IMR-90 (cell line): Measurements from ENCODE around the gene KIAA1328. TPM values are rescaled to one million over a fixed set of nuclear protein-coding genes. Genes with fewer than 3 reads are reported as not detected.
A peak's percentile ranks its signal among the peaks of the same experiment; 100 is the strongest.

Experiments used
- ATAC-seq: fragments of 200-7000 bp; cut with Tn5 transposase; 2 replicates; pipeline ENCODE4 v1.9.1; 2020; ENCODE audit warnings: low read depth, mild to moderate bottlenecking, moderate library complexity
- BruUV-seq: library from RNA; stranded (reverse); fragments of 400-500 nt; replicated peaks from 2 replicates; lab custom pipeline; 2021; lab: Mats Ljungman, UMichigan
- CTCF ChIA-PET: fragments of 300-600 bp; formaldehyde crosslinking; extraction: SDS; loops from one replicate; lab custom pipeline; 2021; ENCODE audit warnings: antibody characterized with exemption; lab: Yijun Ruan, JAX
- POLR2A ChIA-PET: fragments of 300-600 bp; sonication (Branson Sonifier 250); formaldehyde crosslinking; loops from one replicate; lab custom pipeline; 2022; ENCODE audit warnings: antibody characterized with exemption; ENCODE audit not compliant: unreplicated experiment; lab: Charles Lee
- DNase-seq: peaks from one replicate; pipeline ENCODE4 v3.0.0; 2013
- H2AFZ ChIP-seq: replicated peaks from 2 replicates; pipeline ENCODE3; 2013; ENCODE audit warnings: low read length, mild to moderate bottlenecking; ENCODE audit not compliant: poor library complexity
- H2AK5ac ChIP-seq: 2 replicates; pipeline ENCODE4 v1.6.1; 2013; ENCODE audit warnings: low read depth, low read length, inconsistent platforms
- H2AK9ac ChIP-seq: replicated peaks from 2 replicates; pipeline ENCODE3; 2013; ENCODE audit warnings: mild to moderate bottlenecking, low read depth, low read length, moderate library complexity; ENCODE audit not compliant: poor library complexity
- H2BK120ac ChIP-seq: 2 replicates; pipeline ENCODE4 v1.6.1; 2013; ENCODE audit warnings: low read depth, low read length, inconsistent platforms
- H2BK15ac ChIP-seq: 3 replicates; pipeline ENCODE4 v1.6.1; 2013; ENCODE audit warnings: low read depth, low read length, inconsistent platforms
- H2BK20ac ChIP-seq: 2 replicates; pipeline ENCODE4 v1.6.1; 2013; ENCODE audit warnings: low read depth, mild to moderate bottlenecking, inconsistent platforms, low read length, moderate library complexity
- H2BK5ac ChIP-seq: 2 replicates; pipeline ENCODE4 v1.6.1; 2013; ENCODE audit warnings: mild to moderate bottlenecking, low read depth, low read length, inconsistent platforms; ENCODE audit not compliant: poor library complexity, severe bottlenecking
- H3K14ac ChIP-seq: replicated peaks from 2 replicates; pipeline ENCODE4 v1.6.1; 2013; ENCODE audit warnings: low read depth, low read length, inconsistent platforms
- H3K18ac ChIP-seq: 2 replicates; pipeline ENCODE4 v1.6.1; 2013; ENCODE audit warnings: low read depth, low read length, control low read depth
- H3K23ac ChIP-seq: 2 replicates; pipeline ENCODE4 v1.6.1; 2013; ENCODE audit warnings: low read depth, low read length, inconsistent platforms
- H3K27ac ChIP-seq: 2 replicates; pipeline ENCODE4 v1.5.1; 2013; ENCODE audit warnings: mild to moderate bottlenecking, control low read depth, low read length; ENCODE audit not compliant: insufficient read depth
- H3K27me3 ChIP-seq: 2 replicates; pipeline ENCODE4 v1.6.1; 2013; ENCODE audit warnings: low read length; ENCODE audit not compliant: control insufficient read depth, insufficient read depth
- H3K36me3 ChIP-seq: 2 replicates; pipeline ENCODE4 v1.6.1; 2013; ENCODE audit warnings: low read length, mixed read lengths; ENCODE audit not compliant: control insufficient read depth, insufficient read depth
- H3K4ac ChIP-seq: 2 replicates; pipeline ENCODE4 v1.6.1; 2013; ENCODE audit warnings: low read depth, low read length, inconsistent platforms
- H3K4me1 ChIP-seq: 2 replicates; pipeline ENCODE4 v1.6.1; 2013; ENCODE audit warnings: low read length, mixed read lengths; ENCODE audit not compliant: control insufficient read depth, insufficient read depth
- H3K4me2 ChIP-seq: 2 replicates; pipeline ENCODE4 v1.6.1; 2013; ENCODE audit warnings: low read depth, mild to moderate bottlenecking, control low read depth, low read length, moderate library complexity
- H3K4me3 ChIP-seq: 2 replicates; pipeline ENCODE4 v1.5.1; 2013; ENCODE audit warnings: low read depth, mild to moderate bottlenecking, control low read depth, low read length, moderate library complexity; ENCODE audit not compliant: insufficient read depth
- H3K56ac ChIP-seq: 2 replicates; pipeline ENCODE4 v1.6.1; 2013; ENCODE audit warnings: low read length, inconsistent platforms; ENCODE audit not compliant: insufficient read depth; ENCODE audit errors: extremely low read depth
- H3K79me1 ChIP-seq, 2 experiments: 2 replicates each; pipeline ENCODE4 v1.6.1; 2013; ENCODE audit warnings: low read length in 2 of 2, inconsistent platforms in 1 of 2, low read depth in 1 of 2
- H3K9ac ChIP-seq: 2 replicates; pipeline ENCODE4 v1.6.1; 2013; ENCODE audit warnings: low read depth, low read length, control low read depth
- H3K9me1 ChIP-seq: 2 replicates; pipeline ENCODE4 v1.6.1; 2013; ENCODE audit warnings: low read length, inconsistent platforms; ENCODE audit not compliant: insufficient read depth
- H3K9me3 ChIP-seq: 2 replicates; pipeline ENCODE4 v1.6.1; 2013; ENCODE audit warnings: low read length; ENCODE audit not compliant: control insufficient read depth, insufficient read depth
- H4K20me1 ChIP-seq: 2 replicates; pipeline ENCODE4 v1.6.1; 2013; ENCODE audit warnings: low read length, inconsistent platforms; ENCODE audit not compliant: insufficient read depth
- H4K5ac ChIP-seq: 2 replicates; pipeline ENCODE4 v1.6.1; 2013; ENCODE audit warnings: mild to moderate bottlenecking, low read depth, low read length, control low read depth
- H4K8ac ChIP-seq, 2 experiments: 2 replicates each; pipeline ENCODE4 v1.6.1; 2013; ENCODE audit warnings: low read depth in 2 of 2, low read length in 2 of 2, control low read depth in 1 of 2, inconsistent platforms in 1 of 2
- H4K91ac ChIP-seq: 2 replicates; pipeline ENCODE4 v1.6.1; 2013; ENCODE audit warnings: low read depth, low read length, inconsistent platforms; ENCODE audit not compliant: insufficient read depth
- FOS ChIP-seq: fragments of 150-350 bp; IDR thresholded peaks from 2 replicates; pipeline ENCODE4 v1.6.1; 2016; ENCODE audit warnings: low read depth, low read length
- MAFK ChIP-seq: IDR thresholded peaks from 2 replicates; pipeline ENCODE4 v1.6.1; 2012; ENCODE audit warnings: low read depth, low read length, improper control_type of control experiment
- MAZ ChIP-seq: IDR thresholded peaks from 2 replicates; pipeline ENCODE4 v1.6.1; 2012; ENCODE audit warnings: low read depth, mild to moderate bottlenecking, low read length, improper control_type of control experiment, moderate library complexity, borderline replicate concordance
- MXI1 ChIP-seq: IDR thresholded peaks from 2 replicates; pipeline ENCODE4 v1.6.1; 2012; ENCODE audit warnings: low read depth, mild to moderate bottlenecking, low read length, moderate library complexity, borderline replicate concordance
- RFX5 ChIP-seq: IDR thresholded peaks from 2 replicates; pipeline ENCODE4 v1.8.0; 2012; ENCODE audit warnings: low read depth, mild to moderate bottlenecking, low read length, moderate library complexity
- SMC3 ChIP-seq: fragments of 150-350 bp; IDR thresholded peaks from 2 replicates; pipeline ENCODE4 v1.6.1; 2016; ENCODE audit warnings: low read depth, mild to moderate bottlenecking, antibody characterized with exemption, low read length, moderate library complexity
- WGBS, 2 experiments: methylation state at CpG; one replicate each; pipeline versions ENCODE4 v1.1.5 to v1.1.7; 2013; ENCODE audit warnings: missing lambda C conversion rate in 2 of 2; ENCODE audit not compliant: insufficient read length in 1 of 2; ENCODE audit errors: extremely low coverage in 2 of 2; 5-methylcytosine and 5-hydroxymethylcytosine counted together
- dilution Hi-C: fragments of 300-500 bp; cut with HindIII; formaldehyde crosslinking; loops from one replicate; pipeline ENCODE4 v1.14.3; 2018; ENCODE audit warnings: low sequenced_read_pairs; ENCODE audit not compliant: unreplicated experiment
- in situ Hi-C: fragments of 300-500 bp; cut with MboI; formaldehyde crosslinking; loops from 3 replicates; pipeline ENCODE4 v1.14.3; 2019; ENCODE audit warnings: low sequenced_read_pairs, inconsistent platforms, mixed read lengths
- intact Hi-C: fragments of 100-400 bp; cut with micrococcal nuclease; formaldehyde crosslinking; loops from 2 replicates; pipeline ENCODE4 v1.10.0; 2022
- polyA plus RNA-seq, 3 experiments: library from polyadenylated mRNA; depleted of rRNA; stranded (reverse); fragments of >200 nt; gene quantifications; 2 replicates each; pipeline ENCODE4 v1.2.3, GENCODE V29; 2012; ENCODE audit warnings: low replicate concordance in 1 of 3
- total RNA-seq: library from RNA; depleted of rRNA; stranded (reverse); fragments of >200 nt; gene quantifications from 2 replicates; pipeline ENCODE4 v1.2.3, GENCODE V29; 2012
- TF ChIP-seq, protein P1 (sequence below): fragments of 150-350 bp; IDR thresholded peaks from 2 replicates; pipeline ENCODE4 v1.6.1; 2017; ENCODE audit warnings: mild to moderate bottlenecking, antibody characterized with exemption, low read length, low read depth

KIAA1328 gene
- total and polyA plus RNA-seq, 2 of the 4 experiments (the other 2 are of a cell fraction) = 2.4 to 7.0 TPM

DNA sequence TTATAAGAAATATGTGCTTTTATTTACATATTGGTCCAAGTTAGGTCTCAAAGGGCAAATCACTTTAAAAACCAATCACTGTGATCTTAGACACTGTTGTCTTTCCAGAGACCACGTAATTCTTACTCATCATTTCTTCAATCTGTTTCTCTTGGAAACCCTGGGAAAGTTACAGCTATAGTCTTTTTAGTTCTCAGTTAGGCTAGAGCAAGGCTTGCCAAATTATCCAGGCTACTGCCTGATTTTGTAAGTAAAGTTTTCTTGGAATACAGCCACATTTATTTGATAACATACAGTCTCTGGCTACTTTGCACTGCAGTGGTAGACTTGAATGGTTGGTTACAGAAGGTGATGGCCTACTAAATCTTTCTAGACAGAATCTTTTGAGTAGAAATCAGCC, 106.0 kb downstream of the KIAA1328 start:
- Histone ChIP-seq H2AK5ac (no peak overlapping the region), H3K9me1 (no peaks in the 10 kb centered on the region), H4K8ac (no peak overlapping the region), H3K9me3 (no peaks in the 10 kb centered on the region; the same call in 1 of the 2 replicates), H3K27ac (no peak overlapping the region), H2AFZ (no peak overlapping the region), H2BK15ac (no peak overlapping the region), H3K4me3 (no peak overlapping the region), H3K4me1 (peaks cover 1% of the 10 kb centered on the region; the same call in 1 of the 2 replicates), H2BK20ac (no peak overlapping the region), H3K36me3 (no peaks in the 10 kb centered on the region), H3K4ac (no peak overlapping the region), H3K56ac (no peak overlapping the region), H3K4me2 (no peak overlapping the region), H2BK5ac (no peak overlapping the region), H2AK9ac (no peak overlapping the region), H3K14ac (no peak overlapping the region), H4K5ac (no peak overlapping the region), H3K9ac (no peak overlapping the region), H3K18ac (no peak overlapping the region), H4K91ac (no peak overlapping the region), H2BK120ac (no peak overlapping the region), H4K20me1 (no peaks in the 10 kb centered on the region), H3K79me1 (no peaks in the 10 kb centered on the region; a peak in 1 of 4 replicates), H3K23ac (no peak overlapping the region), H3K27me3 (no peaks in the 10 kb centered on the region)
- DNase-seq = peak; percentile 87
- ChIA-PET CTCF (no interaction called here), POLR2A (no interaction called here)
- WGBS, 2 experiments = no CpG with 5 or more reads among the region's 1 CpG
- in situ Hi-C loops (loop anchor here (25.0 kb wide), 1 partner anchor 552 kb away; no protein-coding TSS in a partner anchor), dilution Hi-C loops (no loop called here), intact Hi-C loops (no loop called here)
- TF ChIP-seq SMC3 (no peak), RFX5 (no peak), MAFK (peak; percentile 32; the same call in 1 of the 2 replicates), MXI1 (no peak), MAZ (no peak), FOS (no peak)
- TF ChIP-seq, protein P1, sequence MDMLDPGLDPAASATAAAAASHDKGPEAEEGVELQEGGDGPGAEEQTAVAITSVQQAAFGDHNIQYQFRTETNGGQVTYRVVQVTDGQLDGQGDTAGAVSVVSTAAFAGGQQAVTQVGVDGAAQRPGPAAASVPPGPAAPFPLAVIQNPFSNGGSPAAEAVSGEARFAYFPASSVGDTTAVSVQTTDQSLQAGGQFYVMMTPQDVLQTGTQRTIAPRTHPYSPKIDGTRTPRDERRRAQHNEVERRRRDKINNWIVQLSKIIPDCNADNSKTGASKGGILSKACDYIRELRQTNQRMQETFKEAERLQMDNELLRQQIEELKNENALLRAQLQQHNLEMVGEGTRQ = no peak
- peak; percentile 67 for ATAC-seq
- BruUV-seq = no TSS peak
